NOMO-1 treated with dmso at 0.1 percent for 144 hours (cell line): ENCODE results near the gene SEMA3D.
A peak's percentile ranks its signal among the peaks of the same experiment; 100 is the strongest.
"Not testable (repeated sequence)": the region's sequence is repeated elsewhere in the genome, so short reads cannot be mapped to it uniquely, and the experiment has no call there.

Source experiments
- DNase-seq: peaks from one replicate; lab custom pipeline; 2025; ENCODE audit not compliant: unreplicated experiment; lab: John Stamatoyannopoulos, UW

Gene SEMA3D

DNA sequence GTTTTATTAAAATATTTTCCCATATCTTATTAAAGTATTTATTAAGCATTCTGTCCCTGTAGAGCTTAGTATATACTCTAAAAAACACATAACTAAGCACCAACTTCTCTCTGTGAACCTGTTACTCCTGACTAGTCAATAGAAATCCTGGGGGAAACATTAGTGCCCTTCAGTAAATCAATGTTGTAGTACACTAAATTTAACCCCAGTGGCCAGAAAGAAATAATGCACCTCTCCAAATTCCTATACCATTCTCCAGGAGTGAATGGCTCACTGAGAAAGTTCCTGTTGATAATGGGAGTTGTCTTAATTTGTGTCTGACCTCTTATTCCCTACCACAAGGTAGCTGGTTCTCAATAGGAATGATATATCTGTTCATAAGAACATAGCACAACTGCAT is 188.2 kb downstream of the SEMA3D start:
- no peak for DNase-seq

DNA sequence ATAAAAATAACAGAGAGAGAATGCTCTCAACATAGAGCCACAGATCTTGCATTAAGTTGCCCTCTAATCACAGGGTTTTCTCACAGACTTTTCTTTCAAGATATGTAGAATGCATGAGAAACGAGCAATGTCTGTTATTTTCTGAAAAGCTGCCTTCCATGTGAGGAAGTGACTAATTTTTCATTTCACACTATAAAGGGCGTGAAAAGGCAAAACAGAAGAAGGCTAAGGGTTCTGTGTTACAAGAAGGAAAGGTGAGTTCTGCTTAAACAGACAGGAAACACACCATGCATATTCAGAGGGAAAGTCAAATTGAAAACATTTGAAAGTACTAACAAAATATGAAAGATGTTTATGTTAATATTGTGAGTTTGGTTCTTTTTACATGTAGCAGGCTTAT is 189.2 kb downstream of the SEMA3D start:
- DNase-seq, result no peak

DNA sequence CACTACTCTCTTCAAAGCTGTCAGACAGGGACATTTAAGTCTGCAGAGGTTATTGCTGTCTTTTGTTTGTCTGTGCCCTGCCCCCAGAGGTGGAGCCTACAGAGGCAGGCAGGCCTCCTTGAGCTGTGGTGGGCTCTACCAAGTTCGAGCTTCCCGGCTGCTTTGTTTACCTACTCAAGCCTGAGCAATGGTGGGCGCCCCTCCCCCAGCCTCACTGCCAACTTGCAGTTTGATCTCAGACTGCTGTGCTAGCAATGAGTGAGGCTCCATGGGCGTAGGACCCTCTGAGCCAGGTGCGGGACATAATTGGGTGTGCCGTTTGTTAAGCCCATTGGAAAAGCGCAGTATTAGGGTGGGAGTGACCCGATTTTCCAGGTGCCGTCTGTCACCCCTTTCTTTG is 193.9 kb downstream of the SEMA3D start:
- not testable (repeated sequence) for DNase-seq

DNA sequence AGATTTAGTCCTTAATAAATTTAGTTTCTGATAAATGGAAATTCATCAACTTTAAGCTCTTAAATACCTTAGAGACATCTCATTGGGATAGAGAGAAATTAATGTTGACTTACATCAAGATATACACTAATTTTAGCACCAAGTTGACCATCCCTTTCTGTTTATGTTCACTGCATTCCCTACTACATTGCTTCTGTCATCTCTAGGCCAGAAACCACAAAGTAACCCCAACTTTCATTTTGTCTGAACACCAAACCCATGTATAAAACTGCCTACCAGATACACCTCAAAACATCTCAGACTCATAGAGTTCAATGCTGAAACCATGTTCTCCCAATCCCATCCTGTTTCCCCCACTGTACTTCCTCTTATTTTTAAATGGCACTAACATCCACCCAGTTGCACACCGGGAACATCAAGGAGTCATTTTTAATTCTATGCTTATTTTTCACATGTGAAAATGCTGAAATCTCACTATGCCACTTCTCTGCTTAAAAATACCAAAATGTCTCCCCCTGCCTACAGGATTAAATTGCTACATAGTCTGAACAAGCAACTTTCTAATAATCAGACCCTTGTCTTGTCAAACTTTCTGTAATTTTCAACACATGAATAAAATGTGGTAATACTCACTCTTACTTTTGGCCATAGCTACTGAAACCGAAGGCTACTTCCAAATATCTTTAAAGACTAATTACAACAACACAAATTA is 201.6 kb downstream of the SEMA3D start:
- DNase-seq, result no peak

DNA sequence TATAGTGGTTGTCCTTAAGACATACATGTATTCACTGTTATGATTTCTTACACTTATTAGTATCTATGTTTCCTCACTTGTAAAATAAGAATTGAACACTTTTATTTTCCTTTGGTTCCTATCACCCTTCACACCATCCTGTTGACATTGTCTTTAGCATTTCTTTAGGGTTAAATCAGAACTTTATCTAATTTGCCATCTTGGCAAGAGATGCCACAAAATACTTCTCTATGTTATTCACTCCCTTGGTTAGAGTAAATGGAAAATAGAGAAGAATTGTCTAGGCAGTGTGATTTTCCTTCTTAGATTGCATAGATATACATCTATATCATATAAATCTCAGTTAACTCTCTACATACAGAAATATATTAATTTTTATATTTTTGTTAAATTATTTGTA is 204.7 kb downstream of the SEMA3D start:
- no peak for DNase-seq

DNA sequence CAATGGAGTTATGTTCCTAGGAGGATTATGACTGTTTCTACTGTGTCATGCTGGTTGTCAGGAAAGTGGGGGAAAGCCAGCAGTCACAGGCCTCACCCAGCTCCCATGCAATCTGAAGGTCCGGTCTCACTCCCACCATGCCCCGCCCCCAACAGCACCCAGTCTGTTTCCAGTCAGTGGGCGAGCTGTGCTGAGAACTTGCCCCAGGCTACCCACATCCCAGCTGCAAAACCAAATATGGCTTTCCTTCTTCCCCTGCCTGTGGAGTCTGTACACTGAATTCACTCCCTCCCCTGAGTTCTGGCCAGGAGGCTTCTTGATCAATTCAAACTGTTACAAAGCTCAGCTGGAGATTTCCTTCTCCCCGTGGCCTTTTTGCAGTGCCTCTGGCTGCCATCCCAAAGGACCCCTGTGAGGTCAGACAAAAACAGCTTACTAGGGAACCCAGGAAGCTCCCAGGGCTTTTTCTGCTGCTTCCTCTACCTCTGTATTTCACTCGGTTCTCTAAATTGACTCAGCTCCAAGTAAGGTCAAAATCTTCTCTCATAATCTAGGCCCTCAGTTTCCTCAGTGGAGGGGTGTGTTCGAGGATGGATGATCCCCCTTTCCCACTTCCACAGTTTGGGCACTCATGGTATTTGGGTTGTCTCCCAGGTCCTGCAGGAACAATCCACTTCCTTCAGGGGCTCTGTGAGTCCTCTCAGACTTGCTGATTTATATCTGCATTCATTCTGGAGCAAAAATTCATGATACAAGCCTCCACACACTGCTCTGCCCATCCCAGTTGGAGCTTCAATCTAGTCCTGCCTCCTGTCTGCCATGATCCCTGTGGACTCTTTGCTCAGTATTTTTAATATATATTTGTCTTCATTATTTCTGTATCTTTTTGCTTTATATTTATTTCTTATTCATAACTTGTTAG is 205.5 kb downstream of the SEMA3D start:
- DNase-seq, result no peak

DNA sequence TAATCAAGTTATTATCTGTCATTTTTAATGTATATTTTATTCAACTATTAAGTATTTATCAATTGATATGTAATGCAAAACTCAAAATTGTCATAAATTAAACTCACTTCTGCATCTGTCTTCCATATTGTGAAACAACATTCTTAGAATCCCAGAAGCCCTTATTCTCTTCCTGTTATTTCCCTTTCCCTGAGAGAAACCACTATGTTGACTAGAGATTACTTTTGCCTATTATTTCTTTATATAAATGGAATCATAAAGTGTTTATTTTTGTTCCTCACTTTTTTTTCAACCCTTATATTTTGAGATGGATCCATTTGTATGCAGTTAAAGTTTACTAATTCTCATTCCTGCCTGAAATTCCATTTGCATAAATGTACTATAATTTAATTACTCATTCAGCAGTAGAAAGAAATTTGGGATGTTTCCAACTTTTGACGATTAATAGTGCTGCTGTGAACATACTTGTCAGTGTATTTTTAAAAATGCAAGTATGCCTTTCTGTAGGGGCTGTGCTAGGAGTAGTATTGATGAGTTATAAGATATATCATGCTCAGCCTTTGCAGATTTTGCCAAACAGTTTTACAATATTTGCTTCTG is 211.2 kb downstream of the SEMA3D start:
- no peak for DNase-seq

DNA sequence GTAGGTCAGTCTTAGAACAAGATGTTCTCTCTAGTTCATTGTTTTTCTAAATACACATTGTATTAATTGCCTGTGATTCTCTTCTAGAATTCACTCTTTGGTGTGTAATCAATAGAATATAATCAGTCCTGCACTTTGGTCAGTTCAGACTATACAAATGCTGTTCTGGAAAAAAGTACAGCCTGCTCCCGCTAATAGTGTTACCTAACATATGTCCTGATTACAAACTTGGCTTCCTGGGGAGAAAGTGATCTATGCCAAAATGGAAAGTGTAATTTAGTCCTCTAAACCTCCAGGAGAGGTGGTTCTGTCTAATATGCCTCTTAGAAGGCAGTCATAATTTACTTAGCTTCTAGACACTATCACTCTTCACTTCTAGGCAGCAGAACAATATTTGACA is 215.5 kb downstream of the SEMA3D start:
- no peak for DNase-seq

DNA sequence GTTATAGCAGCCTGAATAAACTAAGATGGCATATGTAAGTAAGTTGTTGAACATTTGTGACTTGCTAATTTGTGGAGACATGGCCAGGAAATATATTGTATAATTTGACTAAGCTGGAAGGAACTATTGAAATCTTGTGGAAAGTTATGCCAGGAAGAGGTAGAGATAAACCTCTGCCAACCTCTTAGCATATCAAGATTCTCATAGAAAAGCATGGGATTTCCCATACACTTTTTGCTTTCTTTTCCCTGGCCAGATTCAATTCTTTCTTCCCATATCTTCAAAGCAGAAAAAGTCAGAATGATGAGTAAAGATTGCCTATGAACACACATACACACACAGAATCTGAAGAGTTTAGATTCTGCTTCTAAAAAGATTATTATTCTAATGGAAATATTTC is 216.2 kb downstream of the SEMA3D start:
- DNase-seq, result no peak

DNA sequence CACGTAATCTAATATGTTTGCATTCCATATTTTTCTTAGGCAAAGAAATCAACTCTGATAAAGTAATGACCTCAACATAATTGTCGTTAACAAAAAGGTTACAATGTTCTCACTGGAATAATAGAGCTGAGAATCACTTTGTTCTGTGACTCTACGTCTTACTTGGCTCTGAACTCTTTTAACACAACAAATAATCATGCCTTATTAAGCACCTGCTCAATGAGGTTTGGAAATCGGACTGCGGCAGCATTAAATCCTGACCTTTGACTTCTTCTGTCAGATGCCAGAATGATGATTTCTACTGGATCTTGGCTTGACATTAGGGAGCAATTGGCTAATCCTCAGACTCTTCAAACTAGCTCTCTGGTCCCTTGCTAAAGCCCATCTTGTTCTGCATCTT is 233.6 kb downstream of the SEMA3D start:
- no peak for DNase-seq

DNA sequence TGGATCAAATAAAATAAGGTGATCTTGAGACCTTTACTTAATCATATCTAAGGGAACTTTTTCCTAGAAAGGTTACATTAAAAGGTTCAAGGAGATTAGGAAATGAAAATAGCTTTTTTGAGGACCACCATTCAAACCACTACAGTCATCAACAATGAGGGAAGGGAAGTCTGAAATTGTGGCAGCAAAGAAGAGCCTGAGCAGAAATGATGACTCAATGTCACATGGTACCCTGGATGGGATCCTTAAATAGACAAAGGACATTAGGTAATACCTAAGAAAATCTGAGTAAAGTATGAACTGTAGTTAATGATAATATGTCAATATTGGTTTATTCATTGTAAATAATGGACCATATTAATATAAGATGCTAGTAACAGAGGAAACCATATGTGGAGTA is 236.0 kb downstream of the SEMA3D start:
- DNase-seq, result peak; percentile 90

DNA sequence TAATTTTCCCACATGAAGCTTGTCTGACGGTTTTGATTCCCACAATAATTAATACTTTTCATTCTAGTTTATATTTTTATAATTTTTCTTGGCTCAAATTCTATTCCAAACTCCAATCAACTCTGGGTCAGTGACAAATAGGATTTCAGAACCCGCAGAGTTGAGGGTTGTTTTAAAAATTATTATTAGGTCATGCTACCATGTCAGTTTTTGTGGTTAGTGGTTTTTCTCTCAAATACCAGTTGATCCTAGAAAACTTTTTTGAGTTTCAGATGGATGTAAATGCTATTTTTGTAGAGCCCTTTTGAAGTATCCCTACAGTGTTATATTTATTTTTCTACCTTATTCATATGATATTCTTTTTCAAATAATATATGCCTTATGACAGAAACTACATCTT is 237.4 kb downstream of the SEMA3D start:
- no peak for DNase-seq

DNA sequence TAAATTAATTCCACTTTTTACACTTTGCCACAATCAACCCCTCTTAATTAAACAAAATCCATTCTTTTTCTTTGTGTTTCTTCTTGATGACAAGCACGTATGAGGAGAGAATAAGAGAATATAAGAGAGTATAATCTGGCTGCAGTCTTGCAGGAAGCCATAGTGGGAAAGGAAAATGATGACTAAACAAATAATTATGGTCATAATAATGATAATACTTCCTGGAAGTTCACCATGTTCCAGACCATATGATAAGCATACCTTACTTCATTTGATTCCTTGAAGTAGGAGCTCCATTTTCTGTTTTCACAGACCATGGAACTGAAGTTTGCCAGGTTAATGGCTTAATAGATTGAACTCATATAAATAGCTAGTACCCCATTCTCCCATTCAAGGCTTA is 237.8 kb downstream of the SEMA3D start:
- no peak for DNase-seq

DNA sequence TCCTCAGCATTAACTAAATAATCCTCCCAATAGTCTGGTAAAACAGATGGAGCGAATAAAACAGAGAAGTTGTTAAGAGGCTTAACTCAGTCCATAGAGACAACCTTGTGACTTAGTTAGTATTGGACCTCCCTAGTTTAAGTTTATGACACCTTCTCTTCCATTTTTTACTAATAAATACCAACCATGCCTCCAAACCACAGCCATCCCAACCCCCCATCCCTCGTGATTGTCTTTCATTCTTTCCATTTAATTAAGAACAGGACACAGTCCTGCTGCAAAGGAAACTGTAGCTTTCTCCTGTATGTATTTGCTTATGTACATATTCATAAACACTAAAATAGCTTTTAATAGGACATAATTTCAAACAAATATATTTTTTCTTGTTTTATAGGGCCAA is 238.2 kb downstream of the SEMA3D start:
- DNase-seq, result no peak

DNA sequence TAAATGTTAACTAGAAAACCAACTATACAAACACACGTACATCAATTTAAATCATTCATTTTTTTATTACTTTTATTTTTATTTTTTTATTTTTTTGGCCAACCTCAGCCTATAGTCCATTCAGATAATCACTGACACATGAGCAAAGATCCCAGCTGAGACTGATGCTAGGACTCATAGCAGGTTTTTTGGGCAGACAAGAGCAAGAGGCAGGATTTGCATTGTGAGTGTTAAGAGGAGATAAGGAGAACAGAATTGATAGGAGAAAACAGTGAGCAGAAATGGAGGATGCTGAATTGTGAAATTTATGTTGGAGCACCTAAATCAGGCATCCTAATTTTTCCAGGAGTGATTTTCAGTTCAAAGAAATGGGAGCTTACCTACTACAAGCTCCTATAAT is 240.3 kb downstream of the SEMA3D start:
- no peak for DNase-seq
